GM12878 (cell line): Measurements from ENCODE around the gene DNAJA1. TPM values are rescaled to one million over a fixed set of nuclear protein-coding genes. Genes with fewer than 3 reads are reported as not detected.

Experiments used
- ATAC-seq: fragments of 200-7000 bp; cut with Tn5 transposase; 3 replicates; pipeline ENCODE4 v1.9.1; 2020; ENCODE audit warnings: mild to moderate bottlenecking, moderate library complexity
- BruUV-seq: library from RNA; stranded (reverse); fragments of 400-500 nt; replicated peaks from 2 replicates; lab custom pipeline; 2021; lab: Mats Ljungman, UMichigan
- CTCF ChIA-PET: fragments of 300-600 bp; sonication (Branson Sonifier 250); formaldehyde crosslinking; extraction: SDS; loops from one replicate; lab custom pipeline; 2021; ENCODE audit warnings: inconsistent platforms; lab: Yijun Ruan, JAX
- POLR2A ChIA-PET: fragments of 350-600 bp; formaldehyde crosslinking; extraction: SDS; loops from one replicate; lab custom pipeline; 2021; ENCODE audit warnings: inconsistent platforms; lab: Charles Lee
- RAD21 ChIA-PET: fragments of 300-600 bp; sonication (Branson Sonifier 250); formaldehyde crosslinking; loops from one replicate; lab custom pipeline; 2023; ENCODE audit warnings: antibody characterized with exemption; ENCODE audit not compliant: unreplicated experiment; lab: Charles Lee
- SMC1A ChIA-PET: fragments of 300-600 bp; sonication (Branson Sonifier 250); formaldehyde crosslinking; loops from one replicate; lab custom pipeline; 2023; ENCODE audit not compliant: unreplicated experiment, uncharacterized antibody; lab: Charles Lee
- DNase-seq: peaks from one replicate; pipeline ENCODE4 v3.0.0-alpha.2; 2011; ENCODE audit warnings: low read depth, low spot score
- FAIRE-seq: peaks from 3 replicates; lab custom pipeline; 2011; peaks lifted over from hg19 to GRCh38; lab: Jason Lieb, UNC
- H2AFZ ChIP-seq: 2 replicates; pipeline ENCODE4 v1.6.0; 2011; ENCODE audit warnings: low read depth, low read length, control low read depth; ENCODE audit not compliant: control insufficient read depth
- H3K27ac ChIP-seq: 2 replicates; pipeline ENCODE4 v1.5.1; 2011; ENCODE audit warnings: control low read depth; ENCODE audit not compliant: control insufficient read depth, insufficient read depth
- H3K27me3 ChIP-seq, 2 experiments: replicated peaks in 1 of 2; 2 replicates each; pipeline versions ENCODE4 v1.6.0 to v1.6.1; 2011; ENCODE audit warnings: low read length in 1 of 2; ENCODE audit not compliant: control insufficient read depth in 2 of 2, insufficient read depth in 2 of 2
- H3K36me3 ChIP-seq, 2 experiments: 2 replicates each; pipeline ENCODE4 v1.5.1; 2011; ENCODE audit warnings: low read length in 1 of 2; ENCODE audit not compliant: control insufficient read depth in 2 of 2, insufficient read depth in 2 of 2
- H3K4me1 ChIP-seq: 2 replicates; pipeline ENCODE4 v1.6.1; 2011; ENCODE audit warnings: mild to moderate bottlenecking, low read length, moderate library complexity, mixed read lengths; ENCODE audit not compliant: control insufficient read depth, insufficient read depth
- H3K4me2 ChIP-seq: 2 replicates; pipeline ENCODE4 v1.6.0; 2011; ENCODE audit warnings: control low read depth; ENCODE audit not compliant: control insufficient read depth, insufficient read depth
- H3K4me3 ChIP-seq: fragments of 200-600 bp; sonication (generic); 2 replicates; pipeline ENCODE4 v1.5.1; 2016
- H3K79me2 ChIP-seq: 2 replicates; pipeline ENCODE4 v1.6.0; 2011; ENCODE audit warnings: low read length; ENCODE audit not compliant: control insufficient read depth, insufficient read depth
- H3K9ac ChIP-seq: 2 replicates; pipeline ENCODE4 v1.8.0; 2011; ENCODE audit warnings: low read length, control low read depth, mixed read lengths; ENCODE audit not compliant: control insufficient read depth, insufficient read depth
- H3K9me3 ChIP-seq: replicated peaks from 3 replicates; pipeline ENCODE4 v1.5.1; 2011; ENCODE audit warnings: mild to moderate bottlenecking, low read length; ENCODE audit not compliant: control insufficient read depth, insufficient read depth
- H4K20me1 ChIP-seq: 2 replicates; pipeline ENCODE4 v1.6.0; 2011; ENCODE audit not compliant: control insufficient read depth, insufficient read depth
- ATF3 ChIP-seq: IDR thresholded peaks from 2 replicates; pipeline ENCODE4 v1.6.1; 2011; ENCODE audit warnings: low read depth, mild to moderate bottlenecking, low read length, moderate library complexity, borderline replicate concordance; ENCODE audit errors: extremely low read depth
- GABPA ChIP-seq: IDR thresholded peaks from 2 replicates; pipeline ENCODE4 v1.6.1; 2014; ENCODE audit warnings: antibody characterized with exemption, low read depth, mild to moderate bottlenecking, inconsistent platforms
- HDGF ChIP-seq: fragments of 450-650 bp; IDR thresholded peaks from 2 replicates; pipeline ENCODE4 v1.6.1; 2016; ENCODE audit warnings: antibody characterized with exemption
- IRF3 ChIP-seq: fragments of 450-650 bp; IDR thresholded peaks from 2 replicates; pipeline ENCODE4 v1.6.1; 2014; ENCODE audit warnings: mild to moderate bottlenecking
- MEF2B ChIP-seq: fragments of 450-650 bp; IDR thresholded peaks from 2 replicates; pipeline ENCODE4 v1.6.1; 2018; ENCODE audit warnings: mild to moderate bottlenecking, moderate library complexity; ENCODE audit not compliant: partially characterized antibody, poor library complexity, severe bottlenecking
- NR2C2 ChIP-seq: IDR thresholded peaks from 2 replicates; pipeline ENCODE4 v1.6.1; 2011; ENCODE audit warnings: borderline replicate concordance, low read depth; ENCODE audit not compliant: control insufficient read depth, insufficient read length
- POLR2A ChIP-seq: IDR thresholded peaks from 2 replicates; pipeline ENCODE4 v1.6.1; 2011; ENCODE audit warnings: low read depth, mild to moderate bottlenecking, low read length
- PRDM15 ChIP-seq: fragments of 450-650 bp; formaldehyde crosslinking; IDR thresholded peaks from 2 replicates; pipeline ENCODE4 v1.4.0; 2020; ENCODE audit warnings: mild to moderate bottlenecking, moderate library complexity
- SP1 ChIP-seq: IDR thresholded peaks from one replicate; pipeline ENCODE4 v1.6.1; 2011; ENCODE audit warnings: low read depth, low read length
- SPI1 ChIP-seq: IDR thresholded peaks from 2 replicates; pipeline ENCODE4 v1.6.1; 2011; ENCODE audit warnings: low read depth, mild to moderate bottlenecking, low read length, moderate library complexity, borderline replicate concordance; ENCODE audit not compliant: insufficient read depth
- STAT3 ChIP-seq: IDR thresholded peaks from 2 replicates; pipeline ENCODE4 v1.6.1; 2011; ENCODE audit warnings: low read depth, low read length, improper control_type of control experiment
- USF2 ChIP-seq: IDR thresholded peaks from 2 replicates; pipeline ENCODE4 v1.6.1; 2011; ENCODE audit warnings: low read depth, low read length, improper control_type of control experiment, borderline replicate concordance
- YY1 ChIP-seq: IDR thresholded peaks from 2 replicates; pipeline ENCODE4 v1.6.1; 2011; ENCODE audit warnings: low read depth, mild to moderate bottlenecking, low read length
- ZNF24 ChIP-seq: fragments of 450-650 bp; IDR thresholded peaks from 2 replicates; pipeline ENCODE4 v1.6.1; 2017; ENCODE audit warnings: antibody characterized with exemption, mild to moderate bottlenecking
- WGBS: methylation state at CpG from one replicate; pipeline ENCODE4 v1.1.6; 2016; ENCODE audit warnings: low lambda C conversion rate; ENCODE audit not compliant: insufficient replicate concordance, insufficient coverage; ENCODE audit errors: missing lambda C conversion rate; 5-methylcytosine and 5-hydroxymethylcytosine counted together
- in situ Hi-C: fragments of 300-500 bp; cut with MboI; formaldehyde crosslinking; loops from 9 replicates; pipeline ENCODE4 v1.14.3; 2018; ENCODE audit warnings: mixed read lengths
- intact Hi-C: fragments of 100-400 bp; cut with micrococcal nuclease; formaldehyde crosslinking; loops from one replicate; pipeline ENCODE4 v1.14.2; 2022; ENCODE audit not compliant: unreplicated experiment
- polyA plus RNA-seq, 11 experiments: library from polyadenylated mRNA; depleted of rRNA in 4 of 11; unstranded in 6 of 11; stranded (reverse) in 5 of 11; fragments of >200 nt; fragmentation: Nextera tagmentation in 4 of 11; fragmentation: Illumina TruSeq in 1 of 11; extraction: Ambion mirVana in 4 of 11; extraction: Trizol in 1 of 11; gene quantifications; 1 replicate in 1 of 11; 2 replicates in 10 of 11; pipeline versions ENCODE4 v1.2.1 to v1.2.3, GENCODE V29; 2011 to 2016; ENCODE audit warnings: inconsistent platforms in 2 of 11, missing spikeins in 2 of 11, low read depth in 1 of 11
- total RNA-seq, 4 experiments: library from RNA; depleted of rRNA in 3 of 4; stranded (reverse); fragments of >200 nt in 3 of 4; fragmentation: Illumina TruSeq in 1 of 4; extraction: Trizol in 1 of 4; gene quantifications; 2 replicates each; pipeline versions ENCODE4 v1.2.1 to v1.2.3, GENCODE V29; 2013 to 2021

Gene DNAJA1
- total and polyA plus RNA-seq, 10 of the 15 experiments (the other 5 are each of a cell fraction or from before 2014, with no cell fraction given), result 69.7 to 206 (median 146) TPM

- 0 out of 2 replicates have a peak, but pooled peaks have one; percentile 43 for TF ChIP-seq YY1
- TF ChIP-seq STAT3, result no peak
- TF ChIP-seq IRF3, result no peak
- no peak for TF ChIP-seq ZNF24
- TF ChIP-seq MEF2B, result peak; percentile 35
- TF ChIP-seq SP1, result peak; percentile 58
- no peak for TF ChIP-seq ATF3
Observed at GRCh38 chr9:33024966-33025571, at the start of gene DNAJA1 (continued).

- Histone ChIP-seq H3K9ac (no peak overlapping the region), H3K4me3 (no peak overlapping the region), H2AFZ (no peak overlapping the region), H3K79me2 (no peaks in the 10 kb centered on the region), H3K27ac (no peak overlapping the region), H3K4me1 (no peaks in the 10 kb centered on the region), H3K4me2 (no peak overlapping the region), H4K20me1 (no peaks in the 10 kb centered on the region; the same call in 1 of the 2 replicates), H3K36me3 (peaks cover 6 to 7% of the 10 kb centered on the region in 2 experiments), H3K9me3 (no peaks in the 10 kb centered on the region), H3K27me3 (no peaks in the 10 kb centered on the region)
- ChIA-PET CTCF (interaction anchor here (1.0 kb wide), 1 partner anchor 11 kb away, joined by 3 read pairs; no protein-coding TSS in a partner anchor), POLR2A (no interaction called here), RAD21 (no interaction called here), SMC1A (no interaction called here)
- ATAC-seq (no peak), DNase-seq (no peak), FAIRE-seq (no peak)
- intact Hi-C loops (loop anchor here (10.0 kb wide), 1 partner anchor 523 kb away; no protein-coding TSS in a partner anchor), in situ Hi-C loops (loop anchor here (5.0 kb wide), 1 partner anchor 596 kb away; the partner anchor contains the start of gene ACO1)
- no TSS peak for BruUV-seq
- WGBS, result 98% methylated on average over 2 of the region's 2 CpGs
- TF ChIP-seq POLR2A (no peak), USF2 (no peak), GABPA (no peak), NR2C2 (no peak), SPI1 (no peak), HDGF (no peak), PRDM15 (no peak)
Observed at GRCh38 chr9:32978051-32978450, 47.0 kb upstream of the DNAJA1 start.
